ENCODE results near the gene SLC7A4.

DNA sequence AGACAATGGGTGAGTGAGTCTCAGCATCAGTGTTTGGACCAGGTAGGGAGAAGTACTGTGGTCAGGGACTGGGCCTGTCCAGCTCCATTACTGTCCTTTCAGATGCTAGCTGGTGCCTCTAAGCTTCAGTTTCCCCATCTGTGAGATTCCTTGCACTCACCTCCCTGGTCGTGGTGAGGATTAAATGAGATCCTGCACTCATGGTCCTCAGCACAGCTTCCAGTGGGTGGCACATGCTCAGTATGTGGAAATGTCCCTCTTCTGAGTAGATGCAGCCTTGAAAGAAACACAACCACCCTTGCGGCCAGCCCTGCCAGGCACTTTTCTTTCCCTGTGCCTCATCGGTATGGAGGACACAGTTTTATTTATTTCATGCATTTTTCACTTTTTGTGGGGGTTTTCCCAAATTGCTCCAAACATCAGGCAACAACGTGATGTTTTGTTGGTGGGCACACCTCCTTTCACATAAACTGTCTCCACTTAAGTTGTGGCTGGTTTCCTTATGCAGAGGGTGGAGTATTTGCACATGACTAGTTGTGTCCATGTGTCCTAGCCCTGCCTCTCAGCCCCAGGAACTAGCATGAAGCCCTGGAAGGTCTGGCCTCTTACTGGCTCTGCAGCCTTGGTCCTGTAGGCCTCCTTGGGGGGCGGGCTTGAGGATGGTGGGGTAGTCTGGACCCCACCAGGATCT is 49.1 kb downstream of the SLC7A4 start:
- TF ChIP-seq, protein P1, sequence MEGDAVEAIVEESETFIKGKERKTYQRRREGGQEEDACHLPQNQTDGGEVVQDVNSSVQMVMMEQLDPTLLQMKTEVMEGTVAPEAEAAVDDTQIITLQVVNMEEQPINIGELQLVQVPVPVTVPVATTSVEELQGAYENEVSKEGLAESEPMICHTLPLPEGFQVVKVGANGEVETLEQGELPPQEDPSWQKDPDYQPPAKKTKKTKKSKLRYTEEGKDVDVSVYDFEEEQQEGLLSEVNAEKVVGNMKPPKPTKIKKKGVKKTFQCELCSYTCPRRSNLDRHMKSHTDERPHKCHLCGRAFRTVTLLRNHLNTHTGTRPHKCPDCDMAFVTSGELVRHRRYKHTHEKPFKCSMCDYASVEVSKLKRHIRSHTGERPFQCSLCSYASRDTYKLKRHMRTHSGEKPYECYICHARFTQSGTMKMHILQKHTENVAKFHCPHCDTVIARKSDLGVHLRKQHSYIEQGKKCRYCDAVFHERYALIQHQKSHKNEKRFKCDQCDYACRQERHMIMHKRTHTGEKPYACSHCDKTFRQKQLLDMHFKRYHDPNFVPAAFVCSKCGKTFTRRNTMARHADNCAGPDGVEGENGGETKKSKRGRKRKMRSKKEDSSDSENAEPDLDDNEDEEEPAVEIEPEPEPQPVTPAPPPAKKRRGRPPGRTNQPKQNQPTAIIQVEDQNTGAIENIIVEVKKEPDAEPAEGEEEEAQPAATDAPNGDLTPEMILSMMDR (IDR thresholded peaks at IDR 0.05; ENCODE audit: low read depth, low read length): no peak
- no peak for TF ChIP-seq EZH2phosphoT487 (IDR thresholded peaks at IDR 0.05; ENCODE audit: low read depth)
